Measurements from ENCODE around the gene ZNF90. TPM values are rescaled to one million over a fixed set of nuclear protein-coding genes. Genes with fewer than 3 reads are reported as not detected.

ZNF90 gene
- total and polyA plus RNA-seq, 2 of the 4 experiments (the other 2 are of a cell fraction): 0.36 to 0.38 TPM

- 76% methylated on average over 6 of the region's 12 CpGs; no CpG with 5 or more reads in 1 of the 2 experiments for WGBS, 2 experiments (ENCODE audit: extremely low coverage in 2 of 2, insufficient read length in 1 of 2)
- H3K36me3 ChIP-seq (ENCODE audit: control insufficient read depth, insufficient read depth, low read length): no peaks in the 10 kb centered on the region
- H2BK120ac ChIP-seq (ENCODE audit: low read depth, low read length): no peak overlapping the region
- H3K4ac ChIP-seq (ENCODE audit: low read depth, low read length): no peak overlapping the region
- H4K91ac ChIP-seq (ENCODE audit: insufficient read depth, low read depth, low read length): no peak overlapping the region
- no TSS peak for BruUV-seq (replicated peaks)
- no peak overlapping the region for H2BK15ac ChIP-seq (ENCODE audit: low read depth, low read length)
- no peak overlapping the region for H2AK5ac ChIP-seq (ENCODE audit: low read depth, low read length)
- no peak overlapping the region for H2AFZ ChIP-seq (replicated peaks; ENCODE audit: low read length, poor library complexity)
- no peak overlapping the region for H3K4me2 ChIP-seq (ENCODE audit: low read depth, low read length)
- no peak for DNase-seq
- no peak overlapping the region for H3K23ac ChIP-seq (ENCODE audit: low read depth, low read length)
- no peak for TF ChIP-seq CHD1 (IDR thresholded peaks at IDR 0.05; ENCODE audit: low read depth, low read length)
- TF ChIP-seq BHLHE40 (IDR thresholded peaks at IDR 0.05; ENCODE audit: low read depth, low read length): no peak
- no peak for TF ChIP-seq SMC3 (IDR thresholded peaks at IDR 0.05; ENCODE audit: low read depth, low read length)
- no peak for TF ChIP-seq MAFK (IDR thresholded peaks at IDR 0.05; ENCODE audit: low read depth, low read length)
- no peak for TF ChIP-seq CEBPB (IDR thresholded peaks at IDR 0.05; ENCODE audit: low read depth, low read length)
- TF ChIP-seq ELK1 (IDR thresholded peaks at IDR 0.05; ENCODE audit: borderline replicate concordance, low read depth, low read length): no peak
- no peak for TF ChIP-seq RFX5 (IDR thresholded peaks at IDR 0.05; ENCODE audit: low read depth, low read length)
- no peak for TF ChIP-seq USF2 (IDR thresholded peaks at IDR 0.05; ENCODE audit: low read depth, low read length)
- no peak for TF ChIP-seq RAD21 (IDR thresholded peaks at IDR 0.05; ENCODE audit: low read length)
- no peak for TF ChIP-seq MAZ (IDR thresholded peaks at IDR 0.05; ENCODE audit: borderline replicate concordance, low read depth, low read length)
- TF ChIP-seq RCOR1 (IDR thresholded peaks at IDR 0.05; ENCODE audit: insufficient replicate concordance, low read length): no peak
- TF ChIP-seq NFE2L2 (IDR thresholded peaks at IDR 0.05; ENCODE audit: low read depth, low read length): no peak
- TF ChIP-seq CTCF (conservative IDR thresholded peaks at IDR 0.05; ENCODE audit: low read depth, low read length): no peak
- no peak for TF ChIP-seq POLR2A (IDR thresholded peaks at IDR 0.05; ENCODE audit: low read depth, low read length)
- TF ChIP-seq MXI1 (IDR thresholded peaks at IDR 0.05; ENCODE audit: borderline replicate concordance, low read depth, low read length): no peak
- TF ChIP-seq FOS (IDR thresholded peaks at IDR 0.05; ENCODE audit: low read depth, low read length): no peak
- H3K9ac ChIP-seq (ENCODE audit: low read depth, low read length): no peak overlapping the region
- H3K56ac ChIP-seq (ENCODE audit: extremely low read depth, insufficient read depth, low read length): no peak overlapping the region
- H2BK20ac ChIP-seq (ENCODE audit: low read depth, low read length): no peak overlapping the region
- POLR2A ChIA-PET (ENCODE audit: unreplicated experiment): no interaction called here
- no peak overlapping the region for H4K8ac ChIP-seq (ENCODE audit: low read depth in 2 of 2, low read length in 2 of 2)
- H3K18ac ChIP-seq (ENCODE audit: low read depth, low read length): no peak overlapping the region
- dilution Hi-C loops (cut with HindIII; ENCODE audit: low sequenced_read_pairs, unreplicated experiment) (no loop called here), intact Hi-C loops (cut with micrococcal nuclease) (no loop called here), in situ Hi-C loops (cut with MboI; ENCODE audit: low sequenced_read_pairs) (no loop called here)
- H3K4me3 ChIP-seq (ENCODE audit: insufficient read depth, low read depth, low read length): no peak overlapping the region
- H3K4me1 ChIP-seq (ENCODE audit: control insufficient read depth, insufficient read depth, low read length): no peaks in the 10 kb centered on the region
- CTCF ChIA-PET: no interaction called here
- H2AK9ac ChIP-seq (replicated peaks; ENCODE audit: low read depth, low read length, poor library complexity): no peak overlapping the region
- H4K5ac ChIP-seq (ENCODE audit: low read depth, low read length): no peak overlapping the region
- no peaks in the 10 kb centered on the region for H3K27me3 ChIP-seq (ENCODE audit: control insufficient read depth, insufficient read depth, low read length)
- H3K79me1 ChIP-seq (ENCODE audit: low read depth in 1 of 2, low read length in 2 of 2): no peaks in the 10 kb centered on the region
- no peaks in the 10 kb centered on the region for H4K20me1 ChIP-seq (ENCODE audit: insufficient read depth, low read length)
- H2BK5ac ChIP-seq (ENCODE audit: low read depth, low read length, poor library complexity, severe bottlenecking): no peak overlapping the region
- no peak overlapping the region for H3K14ac ChIP-seq (replicated peaks; ENCODE audit: low read depth, low read length)
- no peaks in the 10 kb centered on the region for H3K9me1 ChIP-seq (ENCODE audit: insufficient read depth, low read length)
- ATAC-seq (ENCODE audit: low read depth): no peak
- H3K27ac ChIP-seq (ENCODE audit: insufficient read depth, low read length): no peak overlapping the region
- H3K9me3 ChIP-seq (ENCODE audit: control insufficient read depth, insufficient read depth, low read length): peaks cover 7% of the 10 kb centered on the region; the same call in 1 of the 2 replicates
Measured at GRCh38 chr19:20151617-20152145, 73.9 kb downstream of the ZNF90 start.
